IPS-15b (cell line): ENCODE measurements around the gene ADPRM.
A peak's percentile ranks its signal among the peaks of the same experiment; 100 is the strongest.

Experiments
- H3K27me3 ChIP-seq: one replicate; pipeline ENCODE4 v1.6.1; 2013; ENCODE audit warnings: low read length; ENCODE audit not compliant: control insufficient read depth, insufficient read depth
- H3K36me3 ChIP-seq: one replicate; pipeline ENCODE4 v1.6.1; 2013; ENCODE audit warnings: low read length; ENCODE audit not compliant: control insufficient read depth, insufficient read depth
- H3K4me1 ChIP-seq: one replicate; pipeline ENCODE4 v1.6.1; 2013; ENCODE audit warnings: mild to moderate bottlenecking, low read length; ENCODE audit not compliant: control insufficient read depth, insufficient read depth
- H3K4me3 ChIP-seq: one replicate; pipeline ENCODE4 v1.5.1; 2013; ENCODE audit warnings: low read depth, low read length
- H3K9ac ChIP-seq: one replicate; pipeline ENCODE4 v1.6.1; 2013; ENCODE audit warnings: low read depth, mild to moderate bottlenecking, low read length
- H3K9me3 ChIP-seq: one replicate; pipeline ENCODE4 v1.6.1; 2013; ENCODE audit warnings: mild to moderate bottlenecking, low read length; ENCODE audit not compliant: control insufficient read depth, insufficient read depth

ADPRM gene

GRCh38 chr17:10697092-10698081 lies at the start of gene ADPRM, which contains the start of gene SCO1:
Gene ADPRM (plus strand): TSS chr17:10697594. CDS start chr17:10704927, 7,333 bp downstream.
Gene SCO1 (minus strand): TSS chr17:10697533. CDS start chr17:10697507, 26 bp downstream.
- peaks cover 4% of the 10 kb centered on the region for H3K36me3 ChIP-seq
- no peaks in the 10 kb centered on the region for H3K27me3 ChIP-seq
- peaks cover 6% of the 10 kb centered on the region for H3K4me1 ChIP-seq
- H3K9ac ChIP-seq = peak within 1 kb of the TSS; percentile 85
- H3K9me3 ChIP-seq = no peaks in the 10 kb centered on the region
- H3K4me3 ChIP-seq = peak within 1 kb of the TSS; percentile 93

DNA sequence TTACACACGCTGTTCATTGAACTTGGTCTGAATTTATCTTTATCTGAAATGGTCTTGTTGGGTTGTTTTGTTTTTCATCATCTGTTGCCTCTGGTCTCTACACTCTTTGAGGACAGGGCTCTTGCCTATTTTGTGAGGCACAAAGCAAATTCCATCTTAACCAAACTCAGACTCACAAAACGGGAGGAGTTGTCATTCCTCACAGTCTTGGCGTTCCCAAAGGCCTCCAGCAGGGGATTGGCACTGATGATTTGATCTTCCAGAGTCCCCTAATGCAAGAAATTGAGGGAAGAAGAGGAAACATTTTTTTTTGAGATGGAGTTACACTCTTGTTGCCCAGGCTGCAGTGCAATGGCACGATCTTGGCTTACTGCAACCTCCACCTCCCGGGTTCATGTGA lies 49.0 kb upstream of the ADPRM start:
- no peak overlapping the region for H3K4me3 ChIP-seq
- H3K27me3 ChIP-seq = no peaks in the 10 kb centered on the region
- H3K9me3 ChIP-seq = no peaks in the 10 kb centered on the region
- H3K9ac ChIP-seq = no peak overlapping the region
- no peaks in the 10 kb centered on the region for H3K4me1 ChIP-seq
- H3K36me3 ChIP-seq = no peaks in the 10 kb centered on the region

DNA sequence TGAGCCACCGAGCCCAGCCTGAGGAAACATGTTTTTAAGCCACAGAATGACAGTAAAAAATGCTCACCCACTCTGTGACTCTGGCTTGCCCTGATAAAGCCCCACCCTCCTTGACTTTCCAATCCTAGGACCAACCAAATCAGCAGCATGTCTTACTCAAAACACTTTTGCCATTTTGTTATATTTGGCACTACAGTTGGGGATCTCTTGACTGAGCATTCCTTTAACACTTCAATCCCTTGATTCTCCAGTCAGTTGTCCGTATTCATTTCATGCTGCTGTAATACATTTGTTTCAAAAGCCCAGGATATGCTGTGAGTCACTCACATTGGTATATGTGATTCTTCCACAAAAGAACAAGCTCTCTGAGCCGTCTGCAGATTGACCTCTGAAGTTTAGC lies 48.4 kb upstream of the ADPRM start:
- H3K27me3 ChIP-seq = no peaks in the 10 kb centered on the region
- H3K36me3 ChIP-seq = no peaks in the 10 kb centered on the region
- H3K4me3 ChIP-seq = no peak overlapping the region
- H3K4me1 ChIP-seq = no peaks in the 10 kb centered on the region
- no peak overlapping the region for H3K9ac ChIP-seq
- no peaks in the 10 kb centered on the region for H3K9me3 ChIP-seq

- Histone ChIP-seq H3K4me3 (no peak overlapping the region), H3K36me3 (no peaks in the 10 kb centered on the region), H3K9me3 (no peaks in the 10 kb centered on the region), H3K9ac (no peak overlapping the region), H3K4me1 (no peaks in the 10 kb centered on the region), H3K27me3 (no peaks in the 10 kb centered on the region)
Measured at GRCh38 chr17:10649602-10650001, 47.8 kb upstream of the ADPRM start.

DNA sequence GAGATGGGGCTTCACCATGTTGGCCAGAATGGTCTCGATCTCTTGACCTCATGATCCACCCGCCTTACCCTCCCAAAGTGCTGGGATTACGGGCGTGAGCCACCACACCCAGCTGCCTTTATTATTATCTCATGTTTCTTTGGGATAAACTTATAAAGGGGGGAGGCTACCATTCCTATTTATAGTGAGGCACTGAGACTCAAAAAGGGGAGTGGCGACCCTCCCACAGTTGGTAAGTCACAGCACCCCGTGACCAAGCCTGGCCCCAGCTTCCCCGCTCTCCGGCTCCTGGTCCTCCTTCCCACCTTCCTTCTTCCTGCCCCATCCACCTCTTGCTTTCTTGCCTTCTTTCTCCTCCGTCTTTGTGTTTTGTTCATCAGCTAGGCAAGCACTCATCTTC lies 45.5 kb upstream of the ADPRM start:
- Histone ChIP-seq H3K36me3 (no peaks in the 10 kb centered on the region), H3K4me1 (no peaks in the 10 kb centered on the region)

GRCh38 chr17:10652984-10653659 lies 44.3 kb upstream of the ADPRM start:
- Histone ChIP-seq H3K36me3 (no peaks in the 10 kb centered on the region), H3K9me3 (no peaks in the 10 kb centered on the region), H3K27me3 (no peaks in the 10 kb centered on the region), H3K4me1 (no peaks in the 10 kb centered on the region), H3K9ac (no peak overlapping the region), H3K4me3 (no peak overlapping the region)

More for the DNA sequence above, 45.5 kb upstream of the ADPRM start:
- Histone ChIP-seq H3K27me3 (no peaks in the 10 kb centered on the region), H3K4me3 (no peak overlapping the region), H3K9ac (no peak overlapping the region), H3K9me3 (no peaks in the 10 kb centered on the region)

DNA sequence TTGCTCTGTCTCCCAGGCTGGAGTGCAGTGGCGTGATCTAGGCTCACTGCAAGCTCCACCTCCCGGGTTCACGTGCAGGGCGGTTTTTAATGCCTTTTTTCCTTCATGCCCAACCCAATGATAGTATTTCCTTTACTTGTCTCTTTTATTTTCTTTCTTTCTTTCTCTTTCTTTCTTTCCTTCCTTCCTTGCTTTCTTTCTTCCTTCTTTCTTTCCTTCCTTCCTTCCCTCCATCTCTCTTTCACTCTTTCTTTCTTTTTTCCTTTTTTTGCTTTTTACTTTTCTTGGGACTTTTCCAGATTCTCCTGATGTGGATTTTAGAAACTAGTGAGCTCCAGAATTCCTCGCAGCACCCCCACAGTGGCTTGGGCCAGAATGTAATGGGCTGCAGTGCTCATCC lies 43.4 kb upstream of the ADPRM start:
- H3K4me1 ChIP-seq = no peaks in the 10 kb centered on the region
- H3K9ac ChIP-seq = no peak overlapping the region
- no peak overlapping the region for H3K4me3 ChIP-seq
- H3K27me3 ChIP-seq = no peaks in the 10 kb centered on the region
- H3K36me3 ChIP-seq = no peaks in the 10 kb centered on the region
- H3K9me3 ChIP-seq = no peaks in the 10 kb centered on the region

GRCh38 chr17:10657148-10657547 lies 40.2 kb upstream of the ADPRM start, which contains the start of gene MYH3:
Gene MYH3 (minus strand): TSS chr17:10657309. CDS start chr17:10655064, 2,245 bp downstream.
- Histone ChIP-seq H3K27me3 (no peaks in the 10 kb centered on the region), H3K9ac (no peak within 1 kb of the TSS), H3K4me3 (no peak within 1 kb of the TSS), H3K36me3 (no peaks in the 10 kb centered on the region), H3K9me3 (no peaks in the 10 kb centered on the region), H3K4me1 (no peaks in the 10 kb centered on the region)

DNA sequence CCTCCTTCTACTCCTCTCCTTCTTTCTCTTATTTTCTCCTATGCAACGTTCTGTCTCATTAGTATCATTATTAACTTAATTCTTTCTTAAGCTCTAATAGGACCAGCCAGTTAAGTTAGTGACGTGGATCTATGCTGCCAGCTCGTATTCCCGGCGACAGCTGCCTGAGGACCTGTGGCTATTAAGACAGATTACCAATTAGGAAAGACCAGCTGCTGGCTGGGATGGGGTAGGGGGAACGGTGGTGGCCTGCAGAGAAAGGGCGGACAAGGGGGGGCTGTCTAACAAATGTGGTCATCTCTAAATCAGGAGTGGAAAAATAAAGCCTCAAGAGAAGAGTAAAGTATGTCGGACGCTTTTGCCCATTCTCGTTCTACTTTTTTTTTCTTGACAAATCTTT lies 39.5 kb upstream of the ADPRM start:
- Histone ChIP-seq H3K9me3 (no peaks in the 10 kb centered on the region), H3K9ac (no peak overlapping the region), H3K4me1 (no peaks in the 10 kb centered on the region), H3K36me3 (no peaks in the 10 kb centered on the region), H3K4me3 (no peak overlapping the region), H3K27me3 (no peaks in the 10 kb centered on the region)

- H3K4me3 ChIP-seq = no peak overlapping the region
- no peaks in the 10 kb centered on the region for H3K27me3 ChIP-seq
- no peaks in the 10 kb centered on the region for H3K9me3 ChIP-seq
- no peak overlapping the region for H3K9ac ChIP-seq
- no peaks in the 10 kb centered on the region for H3K36me3 ChIP-seq
- H3K4me1 ChIP-seq = no peaks in the 10 kb centered on the region
Measured at GRCh38 chr17:10661437-10661836, 36.0 kb upstream of the ADPRM start.

DNA sequence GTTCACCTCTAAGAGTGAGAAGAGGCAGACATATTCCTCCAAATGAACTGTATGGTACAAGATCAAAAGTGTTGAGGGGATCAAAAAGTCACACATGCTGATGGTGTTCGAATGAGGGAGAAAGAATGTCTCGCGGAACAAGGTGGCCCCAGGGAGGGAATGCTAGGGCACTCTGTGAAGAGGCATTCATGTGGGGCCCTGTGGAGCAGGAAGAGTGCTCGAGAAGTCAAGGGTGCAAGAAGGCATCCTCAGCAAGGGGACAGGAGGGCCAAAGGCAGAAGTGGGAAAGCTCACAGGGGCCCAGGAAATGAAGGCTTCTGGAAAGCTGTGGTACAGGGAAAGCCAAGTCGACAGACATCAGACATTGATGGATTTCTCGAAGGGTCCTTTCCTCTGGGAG lies 34.2 kb upstream of the ADPRM start:
- H3K9me3 ChIP-seq = no peaks in the 10 kb centered on the region
- H3K4me1 ChIP-seq = no peaks in the 10 kb centered on the region
- H3K4me3 ChIP-seq = no peak overlapping the region
- H3K36me3 ChIP-seq = no peaks in the 10 kb centered on the region
- H3K27me3 ChIP-seq = no peaks in the 10 kb centered on the region
- no peak overlapping the region for H3K9ac ChIP-seq
